Right lobe of liver (tissue), 6 donors: ENCODE results near the gene FNDC3B. TPM values are rescaled to one million over a fixed set of nuclear protein-coding genes. Genes with fewer than 3 reads are reported as not detected.
A peak's percentile ranks its signal among the peaks of the same experiment; 100 is the strongest.

Experiments
- ATAC-seq, 4 donors: fragments of 200-7000 bp; cut with Tn5 transposase; one replicate each; pipeline ENCODE4 v1.9.1; 2020; ENCODE audit warnings: mild to moderate bottlenecking in 4 of 4, moderate library complexity in 4 of 4
- DNase-seq, 3 donors: peaks; one replicate each; pipeline ENCODE4 v3.0.0-alpha.2; 2020
- H3K27ac ChIP-seq, 3 donors: fragments of 200-600 bp; one replicate each; pipeline ENCODE4 v1.8.0; 2022
- H3K27me3 ChIP-seq, 2 donors: fragments of 200-600 bp; one replicate each; pipeline ENCODE4 v1.8.0; 2022
- H3K36me3 ChIP-seq, 4 donors: fragments of 200-600 bp; sonication (generic) in 1 of 4; one replicate each; pipeline versions ENCODE4 v1.5.1 to v1.8.0; 2017 to 2022; ENCODE audit warnings: control low read depth in 1 of 4
- H3K4me1 ChIP-seq, 4 donors: fragments of 200-600 bp; sonication (generic) in 1 of 4; one replicate each; pipeline versions ENCODE4 v1.5.1 to v1.8.0; 2017 to 2022; ENCODE audit warnings: control low read depth in 1 of 4
- H3K4me3 ChIP-seq, 3 donors: fragments of 200-600 bp; one replicate each; pipeline ENCODE4 v1.8.0; 2022
- H3K9me3 ChIP-seq, 4 donors: fragments of 200-600 bp; sonication (generic) in 1 of 4; one replicate each; pipeline versions ENCODE4 v1.5.1 to v1.8.0; 2017 to 2022; ENCODE audit warnings: control low read depth in 1 of 4
- POLR2A ChIP-seq: fragments of 450-650 bp; IDR thresholded peaks from one replicate; pipeline ENCODE4 v1.6.1; 2017; ENCODE audit warnings: antibody characterized with exemption, mild to moderate bottlenecking
- WGBS: methylation state at CpG from one replicate; pipeline ENCODE4 v1.1.6; 2018; ENCODE audit warnings: low coverage, low lambda C conversion rate; ENCODE audit not compliant: insufficient coverage; ENCODE audit errors: missing lambda C conversion rate; 5-methylcytosine and 5-hydroxymethylcytosine counted together
- intact Hi-C, 2 donors: fragments of 100-400 bp; cut with DNase I; formaldehyde crosslinking; loops; one replicate each; pipeline versions ENCODE4 v1.11.2 to v1.14.1; 2022
- total RNA-seq, 6 experiments: library from RNA; depleted of rRNA in 2 of 6; stranded (reverse); fragments of >200 nt in 2 of 6; fragmentation: NEBNext Ultra II Directional in 3 of 6; extraction: Animal tissue kit (Norgen Biotek cat#: 25700) in 3 of 6; gene quantifications; one replicate each; pipeline versions ENCODE4 v1.1.0 to v1.2.4, GENCODE V29; 2016 to 2023
- TF ChIP-seq, protein P1 (sequence below), 4 donors: fragments of 200-600 bp in 3 of 4; fragments of 450-650 bp in 1 of 4; IDR thresholded peaks; one replicate each; pipeline versions ENCODE4 v1.5.1 to v1.8.0; 2016 to 2022; ENCODE audit warnings: antibody characterized with exemption in 4 of 4, mild to moderate bottlenecking in 2 of 4
- donor health status: DM: no; HTN: yes; CAD: no.
- donor health status: DM: no; HTN: no; CAD: no.
- donor health status: DM: no; HTN: no; CAD: no.
- donor health status: DM: no; HTN: yes; CAD: no.
- donor health status: DM: no; HTN: yes; CAD: no.

Gene FNDC3B
- total RNA-seq, 6 experiments from 2014 or later = 40.2 to 184 (median 63.5) TPM

DNA sequence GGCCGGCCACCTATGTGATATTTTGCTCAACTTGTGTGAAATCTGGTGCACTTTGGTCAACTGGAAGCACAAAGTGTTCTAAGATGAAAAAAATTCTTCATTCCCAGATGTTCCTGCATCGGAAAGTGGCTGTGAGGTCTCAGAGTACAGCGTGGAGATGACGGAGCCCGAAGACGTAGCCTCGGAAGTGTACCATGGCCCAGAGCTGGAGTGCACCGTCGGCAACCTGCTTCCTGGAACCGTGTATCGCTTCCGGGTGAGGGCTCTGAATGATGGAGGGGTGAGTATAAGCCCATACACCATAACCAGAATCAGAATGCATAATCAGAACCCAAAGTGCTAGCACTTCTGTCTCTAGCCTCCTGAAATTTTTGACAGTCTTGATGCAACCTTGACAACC, 304.6 kb downstream of the FNDC3B start:
- Histone ChIP-seq H3K4me3 (no peak overlapping the region), H3K4me1 (no peaks in the 10 kb centered on the region), H3K9me3 (no peaks in the 10 kb centered on the region), H3K36me3 (peaks cover 24 to 87% (median 48%) of the 10 kb centered on the region in 4 donors), H3K27me3 (no peaks in the 10 kb centered on the region), H3K27ac (no peak overlapping the region)
- intact Hi-C loops = no loop called here
- no peak for TF ChIP-seq POLR2A
- TF ChIP-seq, protein P1, sequence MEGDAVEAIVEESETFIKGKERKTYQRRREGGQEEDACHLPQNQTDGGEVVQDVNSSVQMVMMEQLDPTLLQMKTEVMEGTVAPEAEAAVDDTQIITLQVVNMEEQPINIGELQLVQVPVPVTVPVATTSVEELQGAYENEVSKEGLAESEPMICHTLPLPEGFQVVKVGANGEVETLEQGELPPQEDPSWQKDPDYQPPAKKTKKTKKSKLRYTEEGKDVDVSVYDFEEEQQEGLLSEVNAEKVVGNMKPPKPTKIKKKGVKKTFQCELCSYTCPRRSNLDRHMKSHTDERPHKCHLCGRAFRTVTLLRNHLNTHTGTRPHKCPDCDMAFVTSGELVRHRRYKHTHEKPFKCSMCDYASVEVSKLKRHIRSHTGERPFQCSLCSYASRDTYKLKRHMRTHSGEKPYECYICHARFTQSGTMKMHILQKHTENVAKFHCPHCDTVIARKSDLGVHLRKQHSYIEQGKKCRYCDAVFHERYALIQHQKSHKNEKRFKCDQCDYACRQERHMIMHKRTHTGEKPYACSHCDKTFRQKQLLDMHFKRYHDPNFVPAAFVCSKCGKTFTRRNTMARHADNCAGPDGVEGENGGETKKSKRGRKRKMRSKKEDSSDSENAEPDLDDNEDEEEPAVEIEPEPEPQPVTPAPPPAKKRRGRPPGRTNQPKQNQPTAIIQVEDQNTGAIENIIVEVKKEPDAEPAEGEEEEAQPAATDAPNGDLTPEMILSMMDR (IDR thresholded peaks at IDR 0.05) = no peak
- DNase-seq (no peak), ATAC-seq (no peak)
- 78% methylated on average over 6 of the region's 12 CpGs for WGBS

DNA sequence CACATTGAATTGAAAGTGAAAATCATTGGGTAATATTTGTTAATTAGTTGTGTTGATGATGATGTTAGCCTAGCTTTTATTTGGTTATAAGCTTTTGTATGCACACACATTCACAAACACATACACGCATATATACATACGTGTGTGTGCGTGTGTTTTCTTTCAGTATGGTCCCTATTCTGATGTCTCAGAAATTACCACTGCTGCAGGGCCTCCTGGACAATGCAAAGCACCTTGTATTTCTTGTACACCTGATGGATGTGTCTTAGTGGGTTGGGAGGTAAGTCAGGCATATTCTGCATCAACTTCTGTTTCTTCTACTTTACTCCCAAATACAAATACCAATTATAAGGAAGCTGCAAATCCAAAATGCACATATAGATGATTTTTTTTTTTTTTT, 306.8 kb downstream of the FNDC3B start:
- 76% methylated on average over 3 of the region's 3 CpGs for WGBS
- TF ChIP-seq, protein P1 (IDR thresholded peaks at IDR 0.05) = no peak
- TF ChIP-seq POLR2A = no peak
- ATAC-seq = no peak
- Histone ChIP-seq H3K36me3 (peaks cover 24 to 91% (median 47%) of the 10 kb centered on the region in 4 donors), H3K27me3 (no peaks in the 10 kb centered on the region), H3K4me1 (no peaks in the 10 kb centered on the region), H3K27ac (no peak overlapping the region), H3K9me3 (no peaks in the 10 kb centered on the region), H3K4me3 (no peak overlapping the region)
- DNase-seq = no peak
- intact Hi-C loops = no loop called here

DNA sequence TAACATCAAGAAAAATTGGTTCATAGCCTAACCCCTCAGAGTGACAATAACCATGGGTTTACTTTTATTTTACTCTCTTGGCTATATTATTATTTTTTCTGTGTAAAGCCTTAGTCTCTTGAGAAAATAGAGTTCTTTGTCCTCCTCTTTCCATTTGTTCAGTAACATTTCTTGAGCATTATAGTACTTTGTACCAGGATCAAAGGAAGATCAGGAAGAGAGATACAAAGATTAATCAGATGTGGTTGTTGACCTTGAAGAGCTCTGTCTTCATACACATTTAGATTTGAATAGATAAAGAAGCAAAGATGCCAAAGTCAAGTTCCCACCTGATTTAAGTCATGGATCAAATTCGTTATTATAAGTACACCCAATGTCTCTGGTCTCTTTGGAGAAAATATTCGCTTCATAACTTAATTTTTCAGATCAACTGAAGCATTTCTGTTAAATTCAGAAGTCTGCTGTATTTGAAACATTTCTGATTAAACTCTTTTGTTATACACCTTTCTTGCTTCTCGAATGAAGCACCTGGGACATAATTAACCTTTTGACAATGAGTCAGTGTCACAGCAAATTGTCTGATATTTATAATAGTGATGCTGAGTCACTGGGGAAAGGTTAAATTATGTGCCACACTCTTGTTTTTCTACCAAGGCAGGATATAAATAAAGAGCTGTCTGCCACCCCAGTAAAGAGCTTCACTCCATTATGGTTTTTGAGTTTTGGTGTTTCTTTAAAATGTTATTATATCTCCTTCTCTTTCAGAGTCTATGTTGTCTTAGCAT, 308.7 kb downstream of the FNDC3B start:
- Histone ChIP-seq H3K36me3 (peaks cover 21 to 83% (median 44%) of the 10 kb centered on the region in 4 donors), H3K4me3 (no peak overlapping the region), H3K9me3 (no peaks in the 10 kb centered on the region), H3K4me1 (no peaks in the 10 kb centered on the region), H3K27ac (no peak overlapping the region), H3K27me3 (no peaks in the 10 kb centered on the region)
- intact Hi-C loops = no loop called here
- DNase-seq (no peak), ATAC-seq (peak in 1 of 4 donors; percentile 36)
- 90% methylated on average over 3 of the region's 3 CpGs for WGBS
- TF ChIP-seq, protein P1 (IDR thresholded peaks at IDR 0.05) = no peak
- TF ChIP-seq POLR2A = no peak

DNA sequence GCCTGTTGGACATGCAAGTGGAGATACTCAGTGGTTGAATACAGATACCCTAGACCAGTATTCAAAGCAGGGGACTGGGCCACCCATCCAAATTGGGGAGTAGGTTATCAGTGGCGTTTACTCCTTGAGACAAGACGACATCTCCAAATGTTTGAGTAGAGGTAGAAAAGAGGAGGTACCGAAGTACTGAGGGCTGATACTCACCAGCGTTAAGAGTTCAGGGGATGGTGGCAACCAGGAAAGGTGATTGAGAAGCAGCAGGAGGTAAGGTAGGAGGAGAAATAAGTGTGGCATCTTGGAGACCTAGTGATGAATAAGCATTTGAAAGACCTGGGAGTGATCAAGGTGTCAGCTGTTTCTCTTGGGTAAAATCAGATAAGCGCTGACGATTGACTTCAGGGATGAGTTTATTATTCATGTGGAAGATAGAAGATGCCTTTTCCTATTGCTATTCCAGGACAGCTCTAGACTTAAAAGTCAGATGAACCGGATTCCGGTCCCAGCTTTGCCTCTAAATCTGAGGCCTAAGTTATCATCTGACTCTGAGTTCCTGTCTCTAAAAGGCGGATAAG, 312.6 kb downstream of the FNDC3B start:
- Histone ChIP-seq H3K27me3 (no peaks in the 10 kb centered on the region), H3K9me3 (no peaks in the 10 kb centered on the region), H3K4me3 (no peak overlapping the region), H3K4me1 (peaks cover 0 to 6% (median 0%) of the 10 kb centered on the region in 4 donors), H3K27ac (no peak overlapping the region), H3K36me3 (peaks cover 7 to 52% (median 29%) of the 10 kb centered on the region in 4 donors)
- intact Hi-C loops = no loop called here
- WGBS = 83% methylated on average over 9 of the region's 9 CpGs
- TF ChIP-seq, protein P1 (IDR thresholded peaks at IDR 0.05) = no peak
- TF ChIP-seq POLR2A = no peak
- ATAC-seq (no peak), DNase-seq (no peak)
